ENCODE data around the gene DOLPP1. TPM values are rescaled to one million over a fixed set of nuclear protein-coding genes. Genes with fewer than 3 reads are reported as not detected.

The DOLPP1 gene
- total and polyA plus RNA-seq, 4 donors: 14.6 to 15.6 (median 15.0) TPM

DNA sequence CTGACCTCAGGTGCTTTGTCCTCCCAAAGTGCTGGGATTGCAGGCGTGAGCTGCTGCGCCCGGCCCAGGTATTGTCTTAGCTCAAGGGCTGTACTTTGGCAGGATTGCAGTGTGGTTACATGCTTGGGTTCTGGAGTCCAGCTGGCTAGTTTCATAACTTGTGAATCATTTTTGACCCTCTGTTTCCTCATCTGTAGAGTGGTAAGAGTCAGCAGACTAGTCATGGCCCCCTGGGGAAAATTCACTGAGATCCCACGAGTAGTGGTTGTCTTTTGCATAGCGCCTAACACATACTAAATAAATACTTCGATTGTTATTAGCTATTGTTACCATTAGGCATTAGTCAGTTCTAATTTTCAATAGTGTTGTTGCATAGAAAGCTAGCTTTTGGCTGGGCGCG is 44.6 kb downstream of the DOLPP1 start:
- WGBS: 92% methylated on average over 8 of the region's 8 CpGs

DNA sequence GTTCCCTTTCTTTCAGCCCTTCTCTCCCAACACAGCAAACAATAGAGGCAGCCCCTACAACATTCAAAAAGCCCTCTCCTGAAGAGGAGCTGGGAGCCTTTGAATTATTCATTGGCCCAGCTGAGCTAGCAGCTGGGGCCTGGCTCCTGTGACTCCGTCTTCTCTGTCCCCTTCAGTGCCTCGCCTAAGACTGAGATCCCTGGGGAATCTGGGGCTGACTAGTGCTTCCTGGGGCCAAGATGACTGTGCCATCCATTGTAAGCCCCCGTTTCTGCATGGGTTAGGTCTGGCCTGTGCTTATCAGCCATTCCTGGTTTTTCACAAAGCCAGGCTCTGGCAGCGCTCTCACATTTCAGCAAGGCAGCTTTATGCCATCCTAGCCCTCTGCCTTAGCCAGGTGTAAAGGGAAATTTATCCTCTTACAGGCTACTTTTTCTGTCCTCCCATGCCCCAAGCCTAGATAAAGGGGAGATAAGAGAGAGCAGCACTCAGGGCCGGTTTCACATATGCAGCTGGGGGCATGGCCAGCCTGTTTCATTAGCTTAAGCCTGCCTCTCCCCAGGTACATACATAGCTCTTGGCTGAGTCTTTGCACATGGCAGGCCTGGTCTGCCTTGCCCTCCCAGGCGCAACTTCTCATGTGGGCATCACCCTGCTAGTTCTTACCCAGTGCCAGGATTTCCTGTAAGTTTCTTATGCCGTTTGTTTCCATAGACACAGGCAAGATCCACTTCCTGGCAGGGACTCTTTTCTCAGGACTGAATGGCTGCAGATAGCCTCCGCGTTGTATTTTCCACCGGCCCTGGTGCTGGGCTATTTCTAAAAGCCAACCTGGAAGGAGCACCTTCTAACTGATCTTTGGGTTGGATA is 46.1 kb downstream of the DOLPP1 start:
- TF ChIP-seq HNF4G (IDR thresholded peaks at IDR 0.05) (no peak), MAX (IDR thresholded peaks at IDR 0.05) (no peak), FOXA1 (IDR thresholded peaks at IDR 0.05) (no peak), ZBTB33 (IDR thresholded peaks at IDR 0.05) (no peak), HNF4A (conservative IDR thresholded peaks at IDR 0.05) (no peak), YY1 (IDR thresholded peaks at IDR 0.05) (no peak), JUND (IDR thresholded peaks at IDR 0.05) (no peak), RXRA (IDR thresholded peaks at IDR 0.05) (no peak), EGR1 (IDR thresholded peaks at IDR 0.05; ENCODE audit: low read depth in 2 of 2) (no peak), SP1 (IDR thresholded peaks at IDR 0.05) (no peak), RAD21 (IDR thresholded peaks at IDR 0.05) (no peak), FOXA2 (IDR thresholded peaks at IDR 0.05) (no peak), TAF1 (conservative IDR thresholded peaks at IDR 0.05) (no peak), NR2F2 (IDR thresholded peaks at IDR 0.05) (no peak), GABPA (IDR thresholded peaks at IDR 0.05 in 1 of 2, conservative IDR thresholded peaks at IDR 0.05 in 1 of 2) (no peak)
- TF ChIP-seq, protein P1, sequence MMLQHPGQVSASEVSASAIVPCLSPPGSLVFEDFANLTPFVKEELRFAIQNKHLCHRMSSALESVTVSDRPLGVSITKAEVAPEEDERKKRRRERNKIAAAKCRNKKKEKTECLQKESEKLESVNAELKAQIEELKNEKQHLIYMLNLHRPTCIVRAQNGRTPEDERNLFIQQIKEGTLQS (IDR thresholded peaks at IDR 0.05): no peak
- TF ChIP-seq, protein P2, sequence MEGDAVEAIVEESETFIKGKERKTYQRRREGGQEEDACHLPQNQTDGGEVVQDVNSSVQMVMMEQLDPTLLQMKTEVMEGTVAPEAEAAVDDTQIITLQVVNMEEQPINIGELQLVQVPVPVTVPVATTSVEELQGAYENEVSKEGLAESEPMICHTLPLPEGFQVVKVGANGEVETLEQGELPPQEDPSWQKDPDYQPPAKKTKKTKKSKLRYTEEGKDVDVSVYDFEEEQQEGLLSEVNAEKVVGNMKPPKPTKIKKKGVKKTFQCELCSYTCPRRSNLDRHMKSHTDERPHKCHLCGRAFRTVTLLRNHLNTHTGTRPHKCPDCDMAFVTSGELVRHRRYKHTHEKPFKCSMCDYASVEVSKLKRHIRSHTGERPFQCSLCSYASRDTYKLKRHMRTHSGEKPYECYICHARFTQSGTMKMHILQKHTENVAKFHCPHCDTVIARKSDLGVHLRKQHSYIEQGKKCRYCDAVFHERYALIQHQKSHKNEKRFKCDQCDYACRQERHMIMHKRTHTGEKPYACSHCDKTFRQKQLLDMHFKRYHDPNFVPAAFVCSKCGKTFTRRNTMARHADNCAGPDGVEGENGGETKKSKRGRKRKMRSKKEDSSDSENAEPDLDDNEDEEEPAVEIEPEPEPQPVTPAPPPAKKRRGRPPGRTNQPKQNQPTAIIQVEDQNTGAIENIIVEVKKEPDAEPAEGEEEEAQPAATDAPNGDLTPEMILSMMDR (IDR thresholded peaks at IDR 0.05; ENCODE audit: low read depth, low read length, missing input control): no peak
- TF ChIP-seq, protein P3, sequence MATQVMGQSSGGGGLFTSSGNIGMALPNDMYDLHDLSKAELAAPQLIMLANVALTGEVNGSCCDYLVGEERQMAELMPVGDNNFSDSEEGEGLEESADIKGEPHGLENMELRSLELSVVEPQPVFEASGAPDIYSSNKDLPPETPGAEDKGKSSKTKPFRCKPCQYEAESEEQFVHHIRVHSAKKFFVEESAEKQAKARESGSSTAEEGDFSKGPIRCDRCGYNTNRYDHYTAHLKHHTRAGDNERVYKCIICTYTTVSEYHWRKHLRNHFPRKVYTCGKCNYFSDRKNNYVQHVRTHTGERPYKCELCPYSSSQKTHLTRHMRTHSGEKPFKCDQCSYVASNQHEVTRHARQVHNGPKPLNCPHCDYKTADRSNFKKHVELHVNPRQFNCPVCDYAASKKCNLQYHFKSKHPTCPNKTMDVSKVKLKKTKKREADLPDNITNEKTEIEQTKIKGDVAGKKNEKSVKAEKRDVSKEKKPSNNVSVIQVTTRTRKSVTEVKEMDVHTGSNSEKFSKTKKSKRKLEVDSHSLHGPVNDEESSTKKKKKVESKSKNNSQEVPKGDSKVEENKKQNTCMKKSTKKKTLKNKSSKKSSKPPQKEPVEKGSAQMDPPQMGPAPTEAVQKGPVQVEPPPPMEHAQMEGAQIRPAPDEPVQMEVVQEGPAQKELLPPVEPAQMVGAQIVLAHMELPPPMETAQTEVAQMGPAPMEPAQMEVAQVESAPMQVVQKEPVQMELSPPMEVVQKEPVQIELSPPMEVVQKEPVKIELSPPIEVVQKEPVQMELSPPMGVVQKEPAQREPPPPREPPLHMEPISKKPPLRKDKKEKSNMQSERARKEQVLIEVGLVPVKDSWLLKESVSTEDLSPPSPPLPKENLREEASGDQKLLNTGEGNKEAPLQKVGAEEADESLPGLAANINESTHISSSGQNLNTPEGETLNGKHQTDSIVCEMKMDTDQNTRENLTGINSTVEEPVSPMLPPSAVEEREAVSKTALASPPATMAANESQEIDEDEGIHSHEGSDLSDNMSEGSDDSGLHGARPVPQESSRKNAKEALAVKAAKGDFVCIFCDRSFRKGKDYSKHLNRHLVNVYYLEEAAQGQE (IDR thresholded peaks at IDR 0.05): no peak
- 87% methylated on average over 10 of the region's 10 CpGs for WGBS
- Histone ChIP-seq H3K4me1 (ENCODE audit: control insufficient read depth in 4 of 4, insufficient read depth in 4 of 4, low read length in 3 of 4) (peaks cover 0 to 5% (median 2%) of the 10 kb centered on the region in 4 donors), H3K36me3 (ENCODE audit: control insufficient read depth in 4 of 4, insufficient read depth in 3 of 4, low read depth in 1 of 4, low read length in 3 of 4) (peaks cover 7 to 48% (median 17%) of the 10 kb centered on the region in 4 donors), H3K9me3 (ENCODE audit: control insufficient read depth in 4 of 4, low read length in 3 of 4) (no peaks in the 10 kb centered on the region), H3K4me3 (ENCODE audit: low read depth in 1 of 3, low read length in 3 of 3) (no peak overlapping the region), H3K9ac (ENCODE audit: low read depth in 1 of 2, low read length in 2 of 2) (no peak overlapping the region), H3K27ac (ENCODE audit: low read depth in 1 of 2, low read length in 2 of 2) (no peak overlapping the region), H3K27me3 (ENCODE audit: control insufficient read depth in 4 of 4, insufficient read depth in 4 of 4, low read length in 3 of 4) (no peaks in the 10 kb centered on the region)
- DNase-seq (ENCODE audit: low spot score): peak; percentile 30

More for the DNA sequence above, 44.6 kb downstream of the DOLPP1 start:
- Histone ChIP-seq H3K9ac (ENCODE audit: low read depth in 1 of 2, low read length in 2 of 2) (no peak overlapping the region), H3K27me3 (ENCODE audit: control insufficient read depth in 4 of 4, insufficient read depth in 4 of 4, low read length in 3 of 4) (no peaks in the 10 kb centered on the region), H3K9me3 (ENCODE audit: control insufficient read depth in 4 of 4, low read length in 3 of 4) (no peaks in the 10 kb centered on the region), H3K27ac (ENCODE audit: low read depth in 1 of 2, low read length in 2 of 2) (no peak overlapping the region), H3K4me3 (ENCODE audit: low read depth in 1 of 3, low read length in 3 of 3) (no peak overlapping the region), H3K4me1 (ENCODE audit: control insufficient read depth in 4 of 4, insufficient read depth in 4 of 4, low read length in 3 of 4) (no peaks in the 10 kb centered on the region), H3K36me3 (ENCODE audit: control insufficient read depth in 4 of 4, insufficient read depth in 3 of 4, low read depth in 1 of 4, low read length in 3 of 4) (peaks cover 5 to 55% (median 24%) of the 10 kb centered on the region in 4 donors)
- TF ChIP-seq GABPA (IDR thresholded peaks at IDR 0.05 in 1 of 2, conservative IDR thresholded peaks at IDR 0.05 in 1 of 2) (no peak), JUND (IDR thresholded peaks at IDR 0.05) (no peak), HNF4A (conservative IDR thresholded peaks at IDR 0.05) (peak; percentile 13 to 28)
- no peak for DNase-seq (ENCODE audit: low spot score)
